GM21526 (cell line): ENCODE data around the gene C21orf58.
"Not testable (repeated sequence)": the region's sequence is repeated elsewhere in the genome, so short reads cannot be mapped to it uniquely, and the experiment has no call there.

Source experiments
- ATAC-seq: cut with Tn5 transposase; IDR thresholded peaks from one replicate; pipeline ENCODE4 v1.9.1; 2021; ENCODE audit warnings: moderate library complexity; ENCODE audit not compliant: unreplicated experiment, low FRiP score

C21orf58 gene

GRCh38 chr21:46323710-46324389 is at the start of gene C21orf58, which contains the start of gene PCNT:
TSS of gene C21orf58 (minus strand) at chr21:46323870. CDS start at chr21:46322738, 1,132 bp downstream.
TSS of gene PCNT (plus strand) at chr21:46324156. CDS start at chr21:46324229, 73 bp downstream.
- ATAC-seq = peak; percentile 72

- ATAC-seq = not testable (repeated sequence)
Observed at GRCh38 chr21:46372947-46373346, 49.3 kb upstream of the C21orf58 start.

- ATAC-seq = no peak
Observed at GRCh38 chr21:46372014-46372485, 48.4 kb upstream of the C21orf58 start.

GRCh38 chr21:46371204-46372013 is 47.7 kb upstream of the C21orf58 start:
- no peak for ATAC-seq

- no peak for ATAC-seq
Observed at GRCh38 chr21:46369520-46370235, 46.0 kb upstream of the C21orf58 start.

GRCh38 chr21:46368533-46369285 is 45.0 kb upstream of the C21orf58 start:
- no peak for ATAC-seq

GRCh38 chr21:46366966-46367365 is 43.3 kb upstream of the C21orf58 start:
- no peak for ATAC-seq

GRCh38 chr21:46366561-46366960 is 42.9 kb upstream of the C21orf58 start:
- ATAC-seq = no peak

- no peak for ATAC-seq
Observed at GRCh38 chr21:46366091-46366490, 42.4 kb upstream of the C21orf58 start.

- no peak for ATAC-seq
Observed at GRCh38 chr21:46363698-46364097, 40.0 kb upstream of the C21orf58 start.

- ATAC-seq = no peak
Observed at GRCh38 chr21:46362946-46363345, 39.3 kb upstream of the C21orf58 start.

- ATAC-seq = no peak
Observed at GRCh38 chr21:46361935-46362334, 38.3 kb upstream of the C21orf58 start.

- ATAC-seq = no peak
Observed at GRCh38 chr21:46361176-46361575, 37.5 kb upstream of the C21orf58 start.

GRCh38 chr21:46357684-46358425 is 34.2 kb upstream of the C21orf58 start:
- no peak for ATAC-seq

GRCh38 chr21:46357335-46357604 is 33.6 kb upstream of the C21orf58 start:
- peak; percentile 23 for ATAC-seq

- ATAC-seq = peak; percentile 45
Observed at GRCh38 chr21:46356494-46357334, 33.0 kb upstream of the C21orf58 start.

GRCh38 chr21:46356005-46356338 is 32.3 kb upstream of the C21orf58 start:
- no peak for ATAC-seq

GRCh38 chr21:46355161-46356004 is 31.7 kb upstream of the C21orf58 start:
- no peak for ATAC-seq
